Hepatocyte (in vitro differentiated cells): ENCODE measurements around the gene KCNJ13.

Source experiments
- EZH2 ChIP-seq: fragments of 200-600 bp; sonication (generic); IDR thresholded peaks from 2 replicates; pipeline ENCODE4 v1.6.1; 2016; ENCODE audit warnings: antibody characterized with exemption, mild to moderate bottlenecking, borderline replicate concordance
- EZH2phosphoT487 ChIP-seq: fragments of 200-600 bp; sonication (generic); IDR thresholded peaks from one replicate; pipeline ENCODE4 v1.6.1; 2018; ENCODE audit warnings: antibody characterized with exemption, mild to moderate bottlenecking, low read depth, moderate library complexity; ENCODE audit not compliant: unreplicated experiment, severe bottlenecking
- TF ChIP-seq, protein P1 (sequence below): fragments of 200-600 bp; sonication (generic); IDR thresholded peaks from 2 replicates; pipeline ENCODE4 v1.5.1; 2016; ENCODE audit warnings: antibody characterized with exemption, mild to moderate bottlenecking; ENCODE audit not compliant: poor library complexity

DNA sequence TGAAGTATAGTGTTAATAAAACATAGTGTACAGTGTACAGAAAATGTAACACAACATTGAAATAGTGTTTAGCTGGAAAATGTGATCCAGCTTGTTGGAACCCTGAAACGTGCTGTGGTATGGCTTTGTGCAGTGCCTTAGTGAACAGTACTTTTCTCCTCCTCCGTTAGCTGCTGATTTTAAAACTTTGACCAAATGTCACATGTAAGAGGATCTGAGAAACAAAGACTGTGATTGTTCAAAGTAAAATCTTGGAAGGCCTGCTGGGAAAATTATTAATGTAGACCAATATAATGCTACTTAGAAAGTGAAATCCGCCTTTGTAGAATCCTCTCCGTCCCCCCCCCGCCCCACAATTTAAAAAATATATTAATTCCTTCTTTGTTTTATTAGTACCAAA, 911 bp upstream of the KCNJ13 start:
- TF ChIP-seq, protein P1, sequence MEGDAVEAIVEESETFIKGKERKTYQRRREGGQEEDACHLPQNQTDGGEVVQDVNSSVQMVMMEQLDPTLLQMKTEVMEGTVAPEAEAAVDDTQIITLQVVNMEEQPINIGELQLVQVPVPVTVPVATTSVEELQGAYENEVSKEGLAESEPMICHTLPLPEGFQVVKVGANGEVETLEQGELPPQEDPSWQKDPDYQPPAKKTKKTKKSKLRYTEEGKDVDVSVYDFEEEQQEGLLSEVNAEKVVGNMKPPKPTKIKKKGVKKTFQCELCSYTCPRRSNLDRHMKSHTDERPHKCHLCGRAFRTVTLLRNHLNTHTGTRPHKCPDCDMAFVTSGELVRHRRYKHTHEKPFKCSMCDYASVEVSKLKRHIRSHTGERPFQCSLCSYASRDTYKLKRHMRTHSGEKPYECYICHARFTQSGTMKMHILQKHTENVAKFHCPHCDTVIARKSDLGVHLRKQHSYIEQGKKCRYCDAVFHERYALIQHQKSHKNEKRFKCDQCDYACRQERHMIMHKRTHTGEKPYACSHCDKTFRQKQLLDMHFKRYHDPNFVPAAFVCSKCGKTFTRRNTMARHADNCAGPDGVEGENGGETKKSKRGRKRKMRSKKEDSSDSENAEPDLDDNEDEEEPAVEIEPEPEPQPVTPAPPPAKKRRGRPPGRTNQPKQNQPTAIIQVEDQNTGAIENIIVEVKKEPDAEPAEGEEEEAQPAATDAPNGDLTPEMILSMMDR: no peak
- no peak for TF ChIP-seq EZH2
- no peak for TF ChIP-seq EZH2phosphoT487
